H9 (cell line): ENCODE measurements around the gene KIAA0753. TPM values are rescaled to one million over a fixed set of nuclear protein-coding genes. Genes with fewer than 3 reads are reported as not detected.

Experiments used
- DNase-seq: peaks from one replicate; pipeline ENCODE4 v3.0.0-alpha.2; 2017
- H2AFZ ChIP-seq: one replicate; pipeline ENCODE4 v1.6.1; 2013; ENCODE audit warnings: mild to moderate bottlenecking, low read length, control low read depth, moderate library complexity
- H2AK5ac ChIP-seq: 2 replicates; pipeline ENCODE4 v1.6.1; 2013; ENCODE audit warnings: low read length, control low read depth, mixed read lengths; ENCODE audit not compliant: insufficient read length
- H2BK120ac ChIP-seq: one replicate; pipeline ENCODE4 v1.6.1; 2013; ENCODE audit warnings: low read depth, mild to moderate bottlenecking, low read length, control low read depth, inconsistent platforms; ENCODE audit not compliant: poor library complexity, severe bottlenecking
- H2BK12ac ChIP-seq: 2 replicates; pipeline ENCODE4 v1.6.1; 2013; ENCODE audit warnings: low read length, control low read depth, mixed read lengths, low read depth; ENCODE audit not compliant: insufficient read length
- H2BK15ac ChIP-seq: 2 replicates; pipeline ENCODE4 v1.6.1; 2013; ENCODE audit warnings: low read depth, low read length, control low read depth
- H2BK20ac ChIP-seq: one replicate; pipeline ENCODE4 v1.6.1; 2013; ENCODE audit warnings: low read depth, mild to moderate bottlenecking, low read length, control low read depth, inconsistent platforms; ENCODE audit not compliant: poor library complexity, severe bottlenecking
- H2BK5ac ChIP-seq: 2 replicates; pipeline ENCODE4 v1.6.1; 2013; ENCODE audit warnings: low read length, control low read depth, mixed read lengths; ENCODE audit not compliant: insufficient read length
- H3K14ac ChIP-seq: 2 replicates; pipeline ENCODE4 v1.6.1; 2013; ENCODE audit warnings: low read length, control low read depth; ENCODE audit not compliant: insufficient read depth
- H3K18ac ChIP-seq: 2 replicates; pipeline ENCODE4 v1.6.1; 2013; ENCODE audit warnings: low read depth, mild to moderate bottlenecking, mixed read lengths, low read length, control low read depth; ENCODE audit not compliant: insufficient read length
- H3K23ac ChIP-seq: 2 replicates; pipeline ENCODE4 v1.6.1; 2013; ENCODE audit warnings: low read length, control low read depth, mixed read lengths, low read depth; ENCODE audit not compliant: insufficient read length
- H3K23me2 ChIP-seq: 2 replicates; pipeline ENCODE4 v1.6.1; 2013; ENCODE audit warnings: low read depth, mild to moderate bottlenecking, mixed read lengths, low read length, control low read depth; ENCODE audit not compliant: insufficient read length, poor library complexity, severe bottlenecking
- H3K27ac ChIP-seq: 2 replicates; pipeline ENCODE4 v1.5.1; 2013; ENCODE audit warnings: low read length, control low read depth, mixed read lengths, low read depth; ENCODE audit not compliant: insufficient read length
- H3K27me3 ChIP-seq: 2 replicates; pipeline ENCODE4 v1.6.1; 2013; ENCODE audit warnings: low read length, control low read depth, inconsistent platforms; ENCODE audit not compliant: insufficient read depth
- H3K4ac ChIP-seq: 2 replicates; pipeline ENCODE4 v1.6.1; 2013; ENCODE audit warnings: low read depth, mild to moderate bottlenecking, control low read depth, inconsistent platforms, low read length, moderate library complexity
- H3K4me1 ChIP-seq: 2 replicates; pipeline ENCODE4 v1.6.1; 2013; ENCODE audit warnings: low read length, control low read depth, inconsistent platforms; ENCODE audit not compliant: insufficient read depth
- H3K4me2 ChIP-seq: 2 replicates; pipeline ENCODE4 v1.6.1; 2013; ENCODE audit warnings: low read length, control low read depth, mixed read lengths; ENCODE audit not compliant: insufficient read length, insufficient read depth
- H3K56ac ChIP-seq: 2 replicates; pipeline ENCODE4 v1.6.1; 2013; ENCODE audit warnings: low read depth, mild to moderate bottlenecking, mixed read lengths, low read length, control low read depth; ENCODE audit not compliant: insufficient read length
- H3K79me1 ChIP-seq: 2 replicates; pipeline ENCODE4 v1.6.1; 2013; ENCODE audit warnings: low read depth, mild to moderate bottlenecking, moderate library complexity, low read length, control low read depth, inconsistent platforms; ENCODE audit not compliant: insufficient read depth, poor library complexity, severe bottlenecking
- H3K79me2 ChIP-seq: 2 replicates; pipeline ENCODE4 v1.6.1; 2013; ENCODE audit warnings: low read length, control low read depth, inconsistent platforms; ENCODE audit not compliant: insufficient read depth
- H3K9ac ChIP-seq: 2 replicates; pipeline ENCODE4 v1.6.1; 2013; ENCODE audit warnings: low read length, control low read depth, mixed read lengths; ENCODE audit not compliant: insufficient read length; ENCODE audit errors: extremely low read depth
- H3K9me3 ChIP-seq: one replicate; pipeline ENCODE4 v1.6.1; 2013; ENCODE audit warnings: low read depth, low read length, inconsistent platforms; ENCODE audit not compliant: control insufficient read depth
- H3T11ph ChIP-seq: one replicate; pipeline ENCODE4 v1.6.1; 2013; ENCODE audit warnings: mild to moderate bottlenecking, low read length, control low read depth, inconsistent platforms
- H4K20me1 ChIP-seq: one replicate; pipeline ENCODE4 v1.6.1; 2013; ENCODE audit not compliant: control insufficient read depth, insufficient read length, insufficient read depth
- H4K5ac ChIP-seq: 2 replicates; pipeline ENCODE4 v1.6.1; 2013; ENCODE audit warnings: low read depth, mild to moderate bottlenecking, mixed read lengths, low read length, control low read depth; ENCODE audit not compliant: insufficient read length
- H4K8ac ChIP-seq: replicated peaks from 2 replicates; pipeline ENCODE4 v1.6.1; 2013; ENCODE audit warnings: low read length, control low read depth, mixed read lengths, low read depth; ENCODE audit not compliant: insufficient read length
- H4K91ac ChIP-seq: 2 replicates; pipeline ENCODE4 v1.6.1; 2013; ENCODE audit warnings: low read depth, mild to moderate bottlenecking, moderate library complexity, mixed read lengths, low read length, control low read depth; ENCODE audit not compliant: insufficient read length
- H3K27ac Mint-ChIP-seq, 3 experiments: 2 replicates in 2 of 3; 3 replicates in 1 of 3; pipeline ENCODE4 v1.8.0; 2020 to 2021; ENCODE audit warnings: mixed read lengths in 3 of 3, mild to moderate bottlenecking in 1 of 3, moderate library complexity in 1 of 3
- H3K27me3 Mint-ChIP-seq: 2 replicates; pipeline ENCODE4 v1.8.0; 2021; ENCODE audit warnings: low read depth, mild to moderate bottlenecking, moderate library complexity, mixed read lengths
- H3K36me3 Mint-ChIP-seq, 3 experiments: 2 replicates in 2 of 3; 3 replicates in 1 of 3; pipeline ENCODE4 v1.8.0; 2020 to 2021; ENCODE audit warnings: low read depth in 3 of 3, mixed read lengths in 3 of 3; ENCODE audit not compliant: insufficient read depth in 1 of 3
- H3K4me1 Mint-ChIP-seq, 2 experiments: 2 replicates each; pipeline ENCODE4 v1.8.0; 2020; ENCODE audit warnings: mixed read lengths in 2 of 2
- H3K4me3 Mint-ChIP-seq, 2 experiments: 2 replicates in 1 of 2; 3 replicates in 1 of 2; pipeline ENCODE4 v1.8.0; 2020 to 2021; ENCODE audit warnings: mild to moderate bottlenecking in 2 of 2, mixed read lengths in 2 of 2, moderate library complexity in 1 of 2
- H3K9me3 Mint-ChIP-seq, 2 experiments: 2 replicates in 1 of 2; 3 replicates in 1 of 2; pipeline ENCODE4 v1.8.0; 2020; ENCODE audit warnings: mild to moderate bottlenecking in 2 of 2, mixed read lengths in 2 of 2, moderate library complexity in 1 of 2
- WGBS: extraction: QIAGEN DNeasy Blood & Tissue Kit; methylation state at CpG from one replicate; pipeline ENCODE4 v1.1.7; 2013; ENCODE audit warnings: missing lambda C conversion rate, low lambda C conversion rate, mixed read lengths; ENCODE audit not compliant: insufficient read length; ENCODE audit errors: extremely low coverage; 5-methylcytosine and 5-hydroxymethylcytosine counted together
- total RNA-seq: library from RNA; stranded (reverse); gene quantifications from 2 replicates; pipeline ENCODE4 v1.2.1, GENCODE V29; 2021
- TF ChIP-seq, protein P1 (sequence below): fragments of 200-600 bp; sonication (generic); conservative IDR thresholded peaks from 3 replicates; pipeline ENCODE4 v1.8.0; 2021; ENCODE audit warnings: antibody characterized with exemption, mild to moderate bottlenecking

Gene KIAA0753
- total RNA-seq, 1 experiment from 2014 or later: 37.2 TPM

DNA sequence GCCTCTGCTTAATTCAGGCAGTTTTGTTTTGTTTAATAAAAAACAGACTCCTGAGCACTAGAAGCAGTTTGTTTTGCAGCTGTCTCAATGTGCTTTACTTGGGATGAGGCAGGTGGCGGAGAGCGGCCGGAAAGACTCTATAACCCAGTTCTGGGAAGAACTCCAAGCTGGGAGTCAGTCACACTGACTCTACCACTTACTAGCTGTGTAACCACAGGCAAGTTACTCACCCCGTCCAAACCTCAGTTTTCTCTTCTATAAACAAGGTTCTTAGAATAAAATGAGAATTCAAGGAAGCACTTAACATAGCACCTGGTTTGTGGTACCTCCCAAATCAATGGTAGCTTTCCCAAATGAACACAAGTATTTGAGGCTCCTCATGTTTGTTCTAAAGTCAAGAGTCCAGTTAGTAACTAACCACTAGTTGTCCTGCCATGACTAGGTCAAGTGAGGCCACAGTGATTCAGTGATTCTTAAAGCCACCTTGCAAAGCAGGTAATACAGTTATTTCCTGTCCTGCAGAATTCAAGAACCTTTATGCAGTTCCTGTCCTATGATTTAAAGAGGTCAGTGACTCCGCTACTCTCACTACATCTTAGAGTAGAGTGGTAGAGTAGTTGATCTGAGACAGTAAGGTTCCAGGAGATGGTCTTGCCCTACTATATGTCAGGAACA, 3.1 kb upstream of the KIAA0753 start:
- no peak for DNase-seq
- Mint-ChIP-seq H3K9me3 (no peaks in the 10 kb centered on the region), H3K4me3 (no peak overlapping the region), H3K27me3 (no peaks in the 10 kb centered on the region; the same call in 1 of the 2 replicates), H3K27ac (no peak overlapping the region), H3K4me1 (peaks cover 15 to 16% of the 10 kb centered on the region in 2 experiments), H3K36me3 (peaks cover 3 to 48% (median 41%) of the 10 kb centered on the region in 3 experiments; a peak in 6 of 7 replicates)
- Histone ChIP-seq H3K9ac (no peak overlapping the region), H3K79me1 (peaks cover 3% of the 10 kb centered on the region), H3K4me1 (no peaks in the 10 kb centered on the region), H3K79me2 (peaks cover 2% of the 10 kb centered on the region; the same call in 1 of the 2 replicates), H3K18ac (no peak overlapping the region), H3K23me2 (peaks cover 18% of the 10 kb centered on the region), H2BK120ac (no peak overlapping the region), H4K8ac (no peak overlapping the region), H2BK15ac (no peak overlapping the region), H2BK5ac (no peak overlapping the region), H3K14ac (no peak overlapping the region), H2BK12ac (no peak overlapping the region), H2BK20ac (no peak overlapping the region), H3K56ac (no peak overlapping the region), H2AK5ac (no peak overlapping the region), H3K27me3 (no peaks in the 10 kb centered on the region), H4K20me1 (no peaks in the 10 kb centered on the region), H3K4ac (no peak overlapping the region), H3K9me3 (no peaks in the 10 kb centered on the region), H4K5ac (no peak overlapping the region), H3T11ph (no peak overlapping the region), H3K23ac (no peak overlapping the region), H3K27ac (no peak overlapping the region), H3K4me2 (no peak overlapping the region), H4K91ac (no peak overlapping the region), H2AFZ (no peak overlapping the region)
- TF ChIP-seq, protein P1, sequence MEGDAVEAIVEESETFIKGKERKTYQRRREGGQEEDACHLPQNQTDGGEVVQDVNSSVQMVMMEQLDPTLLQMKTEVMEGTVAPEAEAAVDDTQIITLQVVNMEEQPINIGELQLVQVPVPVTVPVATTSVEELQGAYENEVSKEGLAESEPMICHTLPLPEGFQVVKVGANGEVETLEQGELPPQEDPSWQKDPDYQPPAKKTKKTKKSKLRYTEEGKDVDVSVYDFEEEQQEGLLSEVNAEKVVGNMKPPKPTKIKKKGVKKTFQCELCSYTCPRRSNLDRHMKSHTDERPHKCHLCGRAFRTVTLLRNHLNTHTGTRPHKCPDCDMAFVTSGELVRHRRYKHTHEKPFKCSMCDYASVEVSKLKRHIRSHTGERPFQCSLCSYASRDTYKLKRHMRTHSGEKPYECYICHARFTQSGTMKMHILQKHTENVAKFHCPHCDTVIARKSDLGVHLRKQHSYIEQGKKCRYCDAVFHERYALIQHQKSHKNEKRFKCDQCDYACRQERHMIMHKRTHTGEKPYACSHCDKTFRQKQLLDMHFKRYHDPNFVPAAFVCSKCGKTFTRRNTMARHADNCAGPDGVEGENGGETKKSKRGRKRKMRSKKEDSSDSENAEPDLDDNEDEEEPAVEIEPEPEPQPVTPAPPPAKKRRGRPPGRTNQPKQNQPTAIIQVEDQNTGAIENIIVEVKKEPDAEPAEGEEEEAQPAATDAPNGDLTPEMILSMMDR: no peak
- WGBS: no CpG with 5 or more reads among the region's 5 CpGs
